Measurements from ENCODE around the gene FAM20B. TPM values are rescaled to one million over a fixed set of nuclear protein-coding genes. Genes with fewer than 3 reads are reported as not detected.

The FAM20B gene
- total and polyA plus RNA-seq, 2 of the 8 experiments (the other 6 are each of a cell fraction or from before 2014, with no cell fraction given): 8.3 to 36.6 TPM

DNA sequence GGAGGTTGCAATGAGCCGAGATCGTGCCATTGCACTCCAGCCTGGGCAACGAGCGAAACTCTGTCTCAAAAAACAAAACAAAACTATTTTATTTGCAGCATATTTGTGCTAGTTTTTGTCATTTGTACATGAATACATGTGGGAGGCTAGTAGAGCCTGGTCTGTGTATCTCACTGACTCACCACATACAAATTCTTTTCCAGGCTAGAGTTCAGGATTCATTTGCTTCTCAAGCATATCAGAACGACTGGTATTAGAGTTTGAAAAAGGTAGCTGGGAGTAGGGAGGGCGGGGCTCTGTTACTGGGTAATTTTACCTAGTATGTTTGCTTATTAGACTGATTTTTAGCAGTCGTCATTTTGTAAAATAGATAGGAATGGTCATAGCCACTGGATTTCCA, 51.7 kb downstream of the FAM20B start:
- no peak overlapping the region for H3K4me3 ChIP-seq (ENCODE audit: extremely low read depth in 1 of 4, insufficient read depth in 2 of 4, low read depth in 3 of 4, low read length in 4 of 4)
- no peak overlapping the region for H3K56ac ChIP-seq (replicated peaks; ENCODE audit: insufficient read length, low read depth, low read length)
- H4K91ac ChIP-seq (replicated peaks; ENCODE audit: insufficient read length, low read length): no peak overlapping the region
- H2BK15ac ChIP-seq (ENCODE audit: low read length): no peak overlapping the region
- H3K4me1 ChIP-seq (replicated peaks in 1 of 4; ENCODE audit: control insufficient read depth in 3 of 4, insufficient read depth in 4 of 4, low read length in 3 of 4): peaks cover 0 to 5% (median 0%) of the 10 kb centered on the region in 4 experiments; a peak in 4 of 7 replicates
- DNase-seq (ENCODE audit: low read depth in 1 of 2, low spot score in 2 of 2) (no peak), FAIRE-seq (no peak)
- H4K20me1 ChIP-seq (replicated peaks in 1 of 2; ENCODE audit: control insufficient read depth in 1 of 2, insufficient read depth in 2 of 2, low read length in 2 of 2): no peaks in the 10 kb centered on the region
- no peak overlapping the region for H4K8ac ChIP-seq (ENCODE audit: extremely low read depth, insufficient read depth, low read length)
- H3K14ac ChIP-seq (ENCODE audit: insufficient read length): no peak overlapping the region
- no peaks in the 10 kb centered on the region for H3K79me2 ChIP-seq (ENCODE audit: control insufficient read depth in 1 of 2, insufficient read depth in 2 of 2, low read length in 2 of 2)
- ChIA-PET POLR2A (ENCODE audit: partially characterized antibody) (no interaction called here), CTCF (ENCODE audit: partially characterized antibody) (interaction anchor here (0.6 to 3.4 kb wide), 6 partner anchors 9 to 148 kb away, joined by 3 to 23 read pairs (median 4); no protein-coding TSS in a partner anchor)
- no peak overlapping the region for H3K9ac ChIP-seq (replicated peaks in 1 of 4; ENCODE audit: extremely low read depth in 1 of 4, low read depth in 3 of 4, low read length in 3 of 4)
- no peak overlapping the region for H4K5ac ChIP-seq (ENCODE audit: insufficient read length, low read depth, low read length)
- H3K23me2 ChIP-seq (ENCODE audit: low read depth, low read length): peaks cover 8% of the 10 kb centered on the region; the same call in 1 of the 2 replicates
- no peak overlapping the region for H3K4me2 ChIP-seq (ENCODE audit: insufficient read depth in 1 of 2, low read depth in 2 of 2, low read length in 2 of 2)
- H2BK5ac ChIP-seq (ENCODE audit: low read depth, low read length): no peak overlapping the region
- H3K4ac ChIP-seq (replicated peaks; ENCODE audit: insufficient read length, low read depth, low read length): no peak overlapping the region
- no peaks in the 10 kb centered on the region for H3K9me3 ChIP-seq (ENCODE audit: insufficient read depth in 2 of 2, low read depth in 1 of 2, low read length in 1 of 2)
- H3K18ac ChIP-seq (ENCODE audit: extremely low read depth, low read length): no peak overlapping the region
- no peak overlapping the region for H2BK20ac ChIP-seq (ENCODE audit: low read length)
- no peaks in the 10 kb centered on the region for H3K36me3 ChIP-seq (ENCODE audit: control insufficient read depth in 2 of 4, insufficient read depth in 4 of 4, low read length in 3 of 4)
- H2AK5ac ChIP-seq (ENCODE audit: low read depth, low read length): no peak overlapping the region
- H3K27me3 ChIP-seq (replicated peaks in 1 of 4; ENCODE audit: control insufficient read depth in 3 of 4, extremely low read depth in 1 of 4, insufficient read depth in 3 of 4, low read length in 3 of 4): no peaks in the 10 kb centered on the region
- no peak overlapping the region for H2BK120ac ChIP-seq (replicated peaks; ENCODE audit: low read depth, low read length)
- H2BK12ac ChIP-seq (ENCODE audit: low read depth, low read length): no peak overlapping the region
- H3K23ac ChIP-seq (ENCODE audit: insufficient read length): no peak overlapping the region
- H3K79me1 ChIP-seq (ENCODE audit: low read depth, low read length): no peaks in the 10 kb centered on the region
- no peak for TF ChIP-seq PHF8 (conservative IDR thresholded peaks at IDR 0.05; ENCODE audit: low read depth, low read length)
- TF ChIP-seq CHD2 (IDR thresholded peaks at IDR 0.05; ENCODE audit: low read length): no peak
- TF ChIP-seq JUND (IDR thresholded peaks at IDR 0.05; ENCODE audit: low read length): no peak
- no peak for TF ChIP-seq TAF7 (optimal IDR thresholded peaks at IDR 0.05; ENCODE audit: borderline replicate concordance, low read depth, low read length)
- TF ChIP-seq NRF1 (IDR thresholded peaks at IDR 0.05; ENCODE audit: low read depth, low read length): no peak
- WGBS, 2 experiments (ENCODE audit: extremely low coverage in 1 of 2, insufficient coverage in 1 of 2, insufficient read length in 1 of 2, insufficient replicate concordance in 2 of 2, low coverage in 1 of 2, low lambda C conversion rate in 2 of 2, missing lambda C conversion rate in 1 of 2): 93% methylated on average over 7 of the region's 7 CpGs; no CpG with 5 or more reads in 1 of the 2 experiments
- H2AFZ ChIP-seq (ENCODE audit: low read length): no peak overlapping the region
- H3K27ac ChIP-seq (ENCODE audit: low read depth, low read length): no peak overlapping the region
